Naive B cell (primary cell): ENCODE measurements around the gene PRRT4. TPM values are rescaled to one million over a fixed set of nuclear protein-coding genes. Genes with fewer than 3 reads are reported as not detected.

Source experiments
- ATAC-seq, 2 donors: fragments of 150-1000 bp; cut with Tn5 transposase; 2 replicates each; pipeline ENCODE4 v1.10.0; 2021; ENCODE audit warnings: low read depth in 2 of 2, mild to moderate bottlenecking in 2 of 2, moderate library complexity in 2 of 2
- DNase-seq: peaks from one replicate; pipeline ENCODE4 v3.0.0; 2022
- H3K27ac Mint-ChIP-seq, 6 donors: one replicate each; pipeline ENCODE4 v1.8.0; 2020 to 2022; ENCODE audit warnings: mild to moderate bottlenecking in 6 of 6, mixed read lengths in 6 of 6, moderate library complexity in 5 of 6, inconsistent platforms in 2 of 6
- H3K27me3 Mint-ChIP-seq, 3 donors: one replicate each; pipeline ENCODE4 v1.8.0; 2021 to 2022; ENCODE audit warnings: mixed read lengths in 3 of 3, mild to moderate bottlenecking in 1 of 3
- H3K36me3 Mint-ChIP-seq, 2 donors: one replicate each; pipeline ENCODE4 v1.8.0; 2020 to 2022; ENCODE audit warnings: mixed read lengths in 2 of 2, inconsistent platforms in 1 of 2, mild to moderate bottlenecking in 1 of 2
- H3K4me1 Mint-ChIP-seq, 3 donors: one replicate each; pipeline ENCODE4 v1.8.0; 2020 to 2022; ENCODE audit warnings: mixed read lengths in 3 of 3, inconsistent platforms in 1 of 3, mild to moderate bottlenecking in 1 of 3, moderate library complexity in 1 of 3
- H3K4me3 Mint-ChIP-seq, 8 donors: one replicate each; pipeline ENCODE4 v1.8.0; 2020 to 2022; ENCODE audit warnings: mild to moderate bottlenecking in 8 of 8, mixed read lengths in 8 of 8, moderate library complexity in 8 of 8, inconsistent platforms in 2 of 8
- H3K9me3 Mint-ChIP-seq, 7 donors: one replicate each; pipeline ENCODE4 v1.8.0; 2020 to 2022; ENCODE audit warnings: mixed read lengths in 7 of 7, mild to moderate bottlenecking in 5 of 7, inconsistent platforms in 2 of 7, moderate library complexity in 1 of 7
- polyA plus RNA-seq, 6 donors: library from polyadenylated mRNA; unstranded; fragments of 300-500 nt; fragmentation: Illumina TruSeq; gene quantifications; one replicate each; pipeline ENCODE4 v1.2.3, GENCODE V29; 2021; ENCODE audit warnings: low read depth in 6 of 6

The PRRT4 gene
- polyA plus RNA-seq, 6 donors from 2014 or later, result not detected

GRCh38 chr7:128307061-128307460, 54.4 kb downstream of the PRRT4 start:
- no peak for DNase-seq
- H3K4me3 Mint-ChIP-seq, result no peak overlapping the region
- no peaks in the 10 kb centered on the region for H3K4me1 Mint-ChIP-seq
- no peak overlapping the region for H3K27ac Mint-ChIP-seq
- no peaks in the 10 kb centered on the region for H3K27me3 Mint-ChIP-seq
- H3K36me3 Mint-ChIP-seq, result peaks cover 39 to 46% of the 10 kb centered on the region in 2 donors
- ATAC-seq, result no peak
- no peaks in the 10 kb centered on the region for H3K9me3 Mint-ChIP-seq

GRCh38 chr7:128304212-128304611, 57.3 kb downstream of the PRRT4 start:
- no peaks in the 10 kb centered on the region for H3K27me3 Mint-ChIP-seq

GRCh38 chr7:128303643-128304042, 57.8 kb downstream of the PRRT4 start:
- ATAC-seq (no peak), DNase-seq (no peak)
- Mint-ChIP-seq H3K27me3 (no peaks in the 10 kb centered on the region), H3K4me1 (no peaks in the 10 kb centered on the region), H3K9me3 (no peaks in the 10 kb centered on the region), H3K27ac (peak overlapping the region in 1 of 6 donors; percentile 12), H3K4me3 (no peak overlapping the region), H3K36me3 (peaks cover 25 to 30% of the 10 kb centered on the region in 2 donors)

More at GRCh38 chr7:128304212-128304611, 57.3 kb downstream of the PRRT4 start:
- H3K4me1 Mint-ChIP-seq, result no peaks in the 10 kb centered on the region
- H3K36me3 Mint-ChIP-seq, result peaks cover 31 to 35% of the 10 kb centered on the region in 2 donors
- ATAC-seq (no peak), DNase-seq (no peak)
- H3K9me3 Mint-ChIP-seq, result no peaks in the 10 kb centered on the region
- H3K27ac Mint-ChIP-seq, result peak overlapping the region in 1 of 6 donors; percentile 24
- H3K4me3 Mint-ChIP-seq, result no peak overlapping the region

GRCh38 chr7:128303133-128303532, 58.4 kb downstream of the PRRT4 start:
- Mint-ChIP-seq H3K27ac (no peak overlapping the region), H3K36me3 (peaks cover 23 to 26% of the 10 kb centered on the region in 2 donors)
- ATAC-seq, result no peak

GRCh38 chr7:128302139-128302538, 59.4 kb downstream of the PRRT4 start:
- Mint-ChIP-seq H3K27ac (peak overlapping the region in 1 of 6 donors; percentile 76), H3K4me3 (peak overlapping the region in 1 of 8 donors; percentile 15), H3K4me1 (peaks cover 0 to 5% (median 4%) of the 10 kb centered on the region in 3 donors), H3K36me3 (peaks cover 22 to 23% of the 10 kb centered on the region in 2 donors), H3K9me3 (no peaks in the 10 kb centered on the region), H3K27me3 (no peaks in the 10 kb centered on the region)
- DNase-seq (no peak), ATAC-seq (no peak)

More at GRCh38 chr7:128303133-128303532, 58.4 kb downstream of the PRRT4 start:
- Mint-ChIP-seq H3K4me1 (peaks cover 0 to 3% (median 3%) of the 10 kb centered on the region in 3 donors), H3K27me3 (no peaks in the 10 kb centered on the region), H3K4me3 (no peak overlapping the region), H3K9me3 (no peaks in the 10 kb centered on the region)
- DNase-seq, result no peak

Other genes starting within 250 kb of the PRRT4 start
- gene LEP, start 120.4 kb downstream of the PRRT4 start, polyA plus RNA-seq, result not detected
- 10 to 100 TPM in 1 of 6 donors, 1 to 10 TPM in 4, under 1 TPM in 1; 0.03 to 10.2 (median 5.5) TPM for gene RBM28, start 17.8 kb downstream of the PRRT4 start, polyA plus RNA-seq
- gene IMPDH1, start 48.3 kb upstream of the PRRT4 start, polyA plus RNA-seq, result 10 to 100 TPM; 24.6 to 39.6 (median 26.8) TPM
- 10 to 100 TPM; 11.2 to 20.3 (median 13.1) TPM for gene HILPDA, start 94.2 kb upstream of the PRRT4 start, polyA plus RNA-seq
- gene METTL2B, start 115.1 kb upstream of the PRRT4 start, polyA plus RNA-seq, result 10 to 100 TPM in 5 of 6 donors, 1 to 10 TPM in 1; 7.8 to 25.4 (median 13.2) TPM